Stimulated activated CD8-positive, alpha-beta memory T cell treated with anti-CD3 and anti-CD28 coated beads, Interleukin-15, amount 100 ng/mL, for 24 hours (primary cell): Measurements from ENCODE around the gene IL17RB.

ENCODE experiments used
- DNase-seq: peaks from one replicate; pipeline ENCODE4 v3.0.0-alpha.2; 2020; ENCODE audit warnings: low read depth

The IL17RB gene

GRCh38 chr3:53833053-53833645, 13.2 kb upstream of the IL17RB start:
- DNase-seq, result no peak

GRCh38 chr3:53833700-53834099, 12.7 kb upstream of the IL17RB start:
- DNase-seq, result no peak

- DNase-seq, result no peak
Observed at GRCh38 chr3:53834429-53835095, 11.8 kb upstream of the IL17RB start.

GRCh38 chr3:53835257-53835656, 11.1 kb upstream of the IL17RB start:
- DNase-seq, result no peak

GRCh38 chr3:53836084-53836872, 10.1 kb upstream of the IL17RB start:
- no peak for DNase-seq

GRCh38 chr3:53837331-53837730, 9.0 kb upstream of the IL17RB start:
- DNase-seq, result no peak

- DNase-seq, result no peak
Observed at GRCh38 chr3:53841296-53841695, 5.1 kb upstream of the IL17RB start.

GRCh38 chr3:53842436-53843194, 3.8 kb upstream of the IL17RB start:
- DNase-seq, result no peak

GRCh38 chr3:53843195-53844177, 2.9 kb upstream of the IL17RB start:
- no peak for DNase-seq

GRCh38 chr3:53844262-53845102, 1.9 kb upstream of the IL17RB start:
- DNase-seq, result no peak

GRCh38 chr3:53845103-53845880, 1.1 kb upstream of the IL17RB start:
- DNase-seq, result no peak

- no peak for DNase-seq
Observed at GRCh38 chr3:53845881-53846133, 561 bp upstream of the IL17RB start.

GRCh38 chr3:53846851-53847155, 435 bp downstream of the IL17RB start:
- DNase-seq, result no peak

- DNase-seq, result no peak
Observed at GRCh38 chr3:53849916-53850315, 3.5 kb downstream of the IL17RB start.

- no peak for DNase-seq
Observed at GRCh38 chr3:53850895-53851294, 4.5 kb downstream of the IL17RB start.

- DNase-seq, result no peak
Observed at GRCh38 chr3:53856964-53857363, 10.6 kb downstream of the IL17RB start.

- DNase-seq, result no peak
Observed at GRCh38 chr3:53858096-53858741, 11.9 kb downstream of the IL17RB start.

GRCh38 chr3:53859178-53859577, 12.8 kb downstream of the IL17RB start:
- no peak for DNase-seq

- DNase-seq, result no peak
Observed at GRCh38 chr3:53860196-53860595, 13.8 kb downstream of the IL17RB start.

- DNase-seq, result no peak
Observed at GRCh38 chr3:53862241-53862640, 15.9 kb downstream of the IL17RB start.
